Astrocyte (in vitro differentiated cells and primary cell): Measurements from ENCODE around the gene SLC30A4. TPM values are rescaled to one million over a fixed set of nuclear protein-coding genes. Genes with fewer than 3 reads are reported as not detected.

ENCODE experiments used
- DNase-seq: peaks from one replicate; pipeline ENCODE4 v3.0.0-alpha.2; 2010; ENCODE audit warnings: low read depth
- FAIRE-seq: peaks from 2 replicates; lab custom pipeline; 2011; peaks lifted over from hg19 to GRCh38; lab: Jason Lieb, UNC
- H2AFZ ChIP-seq: 2 replicates; pipeline ENCODE4 v1.6.0; 2012; ENCODE audit warnings: low read depth, low read length, inconsistent platforms
- H3K27ac ChIP-seq: 2 replicates; pipeline ENCODE4 v1.5.1; 2011; ENCODE audit warnings: low read depth, low read length, inconsistent platforms
- H3K27me3 ChIP-seq: 2 replicates; pipeline ENCODE4 v1.6.0; 2011; ENCODE audit warnings: low read length, inconsistent platforms; ENCODE audit not compliant: insufficient read depth
- H3K36me3 ChIP-seq: 2 replicates; pipeline ENCODE4 v1.5.1; 2011; ENCODE audit warnings: low read length, inconsistent platforms; ENCODE audit not compliant: insufficient read depth
- H3K4me1 ChIP-seq: 2 replicates; pipeline ENCODE4 v1.5.1; 2011; ENCODE audit warnings: low read length, inconsistent platforms; ENCODE audit not compliant: insufficient read depth
- H3K4me2 ChIP-seq: 2 replicates; pipeline ENCODE4 v1.6.0; 2012; ENCODE audit warnings: low read length, inconsistent platforms
- H3K4me3 ChIP-seq: 2 replicates; pipeline ENCODE4 v1.5.1; 2011; ENCODE audit warnings: low read depth, mild to moderate bottlenecking, low read length, inconsistent platforms; ENCODE audit not compliant: insufficient read depth
- H3K79me2 ChIP-seq: 2 replicates; pipeline ENCODE4 v1.6.0; 2012; ENCODE audit warnings: mild to moderate bottlenecking, low read length, inconsistent platforms; ENCODE audit not compliant: insufficient read depth
- H3K9ac ChIP-seq: 2 replicates; pipeline ENCODE4 v1.6.0; 2012; ENCODE audit warnings: mild to moderate bottlenecking, low read length, inconsistent platforms
- H3K9me3 ChIP-seq: 2 replicates; pipeline ENCODE4 v1.5.1; 2012; ENCODE audit warnings: low read depth, mild to moderate bottlenecking, low read length, inconsistent platforms; ENCODE audit not compliant: insufficient read depth
- H4K20me1 ChIP-seq: 2 replicates; pipeline ENCODE4 v1.6.0; 2012; ENCODE audit warnings: low read length, inconsistent platforms; ENCODE audit not compliant: insufficient read depth
- H3K27ac Mint-ChIP-seq: one replicate; pipeline ENCODE4 v1.8.0; 2021; ENCODE audit warnings: mild to moderate bottlenecking, mixed read lengths; ENCODE audit not compliant: unreplicated experiment
- H3K27me3 Mint-ChIP-seq: one replicate; pipeline ENCODE4 v1.8.0; 2021; ENCODE audit warnings: low read depth, mixed read lengths; ENCODE audit not compliant: unreplicated experiment
- H3K36me3 Mint-ChIP-seq: one replicate; pipeline ENCODE4 v1.8.0; 2021; ENCODE audit warnings: low read depth, mixed read lengths; ENCODE audit not compliant: unreplicated experiment
- H3K4me1 Mint-ChIP-seq: one replicate; pipeline ENCODE4 v1.8.0; 2021; ENCODE audit warnings: low read depth, mixed read lengths; ENCODE audit not compliant: unreplicated experiment
- H3K4me3 Mint-ChIP-seq: one replicate; pipeline ENCODE4 v1.8.0; 2021; ENCODE audit warnings: mild to moderate bottlenecking, moderate library complexity, mixed read lengths; ENCODE audit not compliant: unreplicated experiment
- H3K9me3 Mint-ChIP-seq: one replicate; pipeline ENCODE4 v1.8.0; 2021; ENCODE audit warnings: mild to moderate bottlenecking, mixed read lengths; ENCODE audit not compliant: unreplicated experiment
- EZH2 ChIP-seq: IDR thresholded peaks from 2 replicates; pipeline ENCODE4 v1.6.1; 2012; ENCODE audit warnings: mild to moderate bottlenecking, low read length, inconsistent platforms; ENCODE audit not compliant: insufficient read depth
- total RNA-seq: library from RNA; stranded (reverse); gene quantifications from 2 replicates; pipeline ENCODE4 v1.2.1, GENCODE V29; 2021
- TF ChIP-seq, protein P1 (sequence below): IDR thresholded peaks from 2 replicates; pipeline ENCODE4 v1.5.1; 2011; ENCODE audit warnings: low read depth, mild to moderate bottlenecking, inconsistent platforms, low read length, moderate library complexity; ENCODE audit not compliant: insufficient read depth

Gene SLC30A4
- total RNA-seq, 1 donor from 2014 or later: 8.0 TPM

- Histone ChIP-seq H3K4me3 (no peak overlapping the region), H2AFZ (no peak overlapping the region), H3K27ac (no peak overlapping the region), H3K4me2 (no peak overlapping the region), H3K79me2 (no peaks in the 10 kb centered on the region), H3K9ac (no peak overlapping the region), H4K20me1 (no peaks in the 10 kb centered on the region), H3K36me3 (no peaks in the 10 kb centered on the region), H3K27me3 (no peaks in the 10 kb centered on the region), H3K4me1 (peaks cover 9% of the 10 kb centered on the region), H3K9me3 (no peaks in the 10 kb centered on the region)
- peak overlapping the region; percentile 58 for H3K27ac Mint-ChIP-seq
- peaks cover 2% of the 10 kb centered on the region for H3K36me3 Mint-ChIP-seq
- FAIRE-seq (peak; percentile 17), DNase-seq (peak; percentile 58)
- H3K4me3 Mint-ChIP-seq: no peak overlapping the region
- H3K9me3 Mint-ChIP-seq: no peaks in the 10 kb centered on the region
- H3K4me1 Mint-ChIP-seq: peaks cover 13% of the 10 kb centered on the region
- TF ChIP-seq EZH2: no peak
- TF ChIP-seq, protein P1, sequence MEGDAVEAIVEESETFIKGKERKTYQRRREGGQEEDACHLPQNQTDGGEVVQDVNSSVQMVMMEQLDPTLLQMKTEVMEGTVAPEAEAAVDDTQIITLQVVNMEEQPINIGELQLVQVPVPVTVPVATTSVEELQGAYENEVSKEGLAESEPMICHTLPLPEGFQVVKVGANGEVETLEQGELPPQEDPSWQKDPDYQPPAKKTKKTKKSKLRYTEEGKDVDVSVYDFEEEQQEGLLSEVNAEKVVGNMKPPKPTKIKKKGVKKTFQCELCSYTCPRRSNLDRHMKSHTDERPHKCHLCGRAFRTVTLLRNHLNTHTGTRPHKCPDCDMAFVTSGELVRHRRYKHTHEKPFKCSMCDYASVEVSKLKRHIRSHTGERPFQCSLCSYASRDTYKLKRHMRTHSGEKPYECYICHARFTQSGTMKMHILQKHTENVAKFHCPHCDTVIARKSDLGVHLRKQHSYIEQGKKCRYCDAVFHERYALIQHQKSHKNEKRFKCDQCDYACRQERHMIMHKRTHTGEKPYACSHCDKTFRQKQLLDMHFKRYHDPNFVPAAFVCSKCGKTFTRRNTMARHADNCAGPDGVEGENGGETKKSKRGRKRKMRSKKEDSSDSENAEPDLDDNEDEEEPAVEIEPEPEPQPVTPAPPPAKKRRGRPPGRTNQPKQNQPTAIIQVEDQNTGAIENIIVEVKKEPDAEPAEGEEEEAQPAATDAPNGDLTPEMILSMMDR: no peak
- H3K27me3 Mint-ChIP-seq: no peaks in the 10 kb centered on the region
These were observed 23.9 kb downstream of the SLC30A4 start for GRCh38 chr15:45498701-45499100.

DNA sequence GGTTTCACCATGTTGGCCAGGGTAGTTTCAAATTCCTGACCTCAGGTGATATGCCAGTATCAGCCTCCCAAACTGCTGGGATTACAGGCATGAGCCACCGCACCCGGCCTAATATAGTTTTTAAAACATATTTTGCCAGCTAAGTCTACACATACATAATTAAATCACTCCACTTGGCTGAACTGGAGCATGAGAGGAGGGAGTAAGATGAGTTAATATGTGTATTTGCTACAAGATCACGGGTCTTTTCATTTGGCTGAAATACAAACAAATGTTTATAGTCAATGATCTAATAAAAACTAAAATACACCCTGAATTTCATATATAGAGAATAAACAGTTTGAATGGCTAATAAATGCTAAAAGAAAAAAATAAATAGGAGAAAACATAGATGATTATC, 25.3 kb downstream of the SLC30A4 start:
- no peak overlapping the region for H3K9ac ChIP-seq
- Mint-ChIP-seq H3K27ac (no peak overlapping the region), H3K4me1 (peaks cover 13% of the 10 kb centered on the region), H3K9me3 (no peaks in the 10 kb centered on the region), H3K4me3 (no peak overlapping the region), H3K36me3 (no peaks in the 10 kb centered on the region), H3K27me3 (no peaks in the 10 kb centered on the region)
- no peaks in the 10 kb centered on the region for H4K20me1 ChIP-seq
- FAIRE-seq (no peak), DNase-seq (no peak)
- no peaks in the 10 kb centered on the region for H3K27me3 ChIP-seq
- H2AFZ ChIP-seq: no peak overlapping the region
- no peak overlapping the region for H3K27ac ChIP-seq
- H3K79me2 ChIP-seq: no peaks in the 10 kb centered on the region
- H3K4me3 ChIP-seq: no peak overlapping the region
- no peak for TF ChIP-seq EZH2
- TF ChIP-seq, protein P1: no peak
- no peak overlapping the region for H3K4me2 ChIP-seq
- no peaks in the 10 kb centered on the region for H3K36me3 ChIP-seq
- H3K4me1 ChIP-seq: peaks cover 9% of the 10 kb centered on the region
- H3K9me3 ChIP-seq: no peaks in the 10 kb centered on the region

DNA sequence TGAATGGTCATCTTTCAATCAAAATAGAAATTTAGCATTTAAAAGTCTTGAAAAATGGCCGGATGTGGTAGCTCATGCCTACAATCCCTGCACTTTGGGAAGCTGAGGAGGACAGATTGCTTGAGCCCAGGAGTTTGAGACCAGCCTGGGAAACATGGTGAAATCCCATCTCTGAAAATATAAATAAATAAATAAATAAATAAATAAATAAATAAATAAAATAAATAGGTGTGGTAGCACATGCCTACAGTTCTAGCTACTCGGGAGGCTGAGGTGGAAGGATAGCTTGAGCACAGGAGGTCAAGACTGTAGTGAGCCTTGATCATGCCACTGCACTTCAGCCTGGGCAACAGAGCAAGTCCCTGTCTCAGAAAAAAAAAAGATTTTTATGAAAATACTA, 25.9 kb downstream of the SLC30A4 start:
- H3K36me3 ChIP-seq: no peaks in the 10 kb centered on the region
- Mint-ChIP-seq H3K4me3 (no peak overlapping the region), H3K9me3 (no peaks in the 10 kb centered on the region), H3K27me3 (no peaks in the 10 kb centered on the region), H3K36me3 (no peaks in the 10 kb centered on the region), H3K4me1 (peaks cover 13% of the 10 kb centered on the region), H3K27ac (no peak overlapping the region)
- peaks cover 9% of the 10 kb centered on the region for H3K4me1 ChIP-seq
- H3K9ac ChIP-seq: no peak overlapping the region
- no peaks in the 10 kb centered on the region for H4K20me1 ChIP-seq
- no peaks in the 10 kb centered on the region for H3K9me3 ChIP-seq
- H3K27me3 ChIP-seq: no peaks in the 10 kb centered on the region
- no peak overlapping the region for H3K4me2 ChIP-seq
- no peaks in the 10 kb centered on the region for H3K79me2 ChIP-seq
- FAIRE-seq (no peak), DNase-seq (no peak)
- TF ChIP-seq, protein P1: no peak
- TF ChIP-seq EZH2: no peak
- H2AFZ ChIP-seq: no peak overlapping the region
- H3K27ac ChIP-seq: no peak overlapping the region
- H3K4me3 ChIP-seq: no peak overlapping the region
